Neural cell (in vitro differentiated cells): ENCODE data around the gene CNTNAP2. TPM values are rescaled to one million over a fixed set of nuclear protein-coding genes. Genes with fewer than 3 reads are reported as not detected.
"Not testable (repeated sequence)": the region's sequence is repeated elsewhere in the genome, so short reads cannot be mapped to it uniquely, and the experiment has no call there.

ENCODE experiments used
- H2AFZ ChIP-seq: fragments of 200-600, 300-800 bp; sonication (generic), shearing (Covaris generic); 2 replicates; pipeline ENCODE4 v1.6.0; 2014; ENCODE audit warnings: low read depth, mild to moderate bottlenecking, antibody characterized with exemption, low read length, moderate library complexity
- H3F3A ChIP-seq: fragments of 200-600 bp; shearing (Covaris generic); 2 replicates; pipeline ENCODE4 v1.6.1; 2016; ENCODE audit warnings: mild to moderate bottlenecking, moderate library complexity, mixed read lengths, antibody characterized with exemption, low read length; ENCODE audit not compliant: insufficient read depth, poor library complexity, severe bottlenecking
- H3K27ac ChIP-seq: fragments of 200-600, 300-800 bp; sonication (generic), shearing (Covaris generic); 2 replicates; pipeline ENCODE4 v1.5.1; 2014; ENCODE audit warnings: mild to moderate bottlenecking, low read length, moderate library complexity
- H3K27me3 ChIP-seq: fragments of 300-800, 200-600 bp; sonication (generic), shearing (Covaris generic); 2 replicates; pipeline ENCODE4 v1.6.0; 2014; ENCODE audit warnings: mild to moderate bottlenecking, low read depth, low read length, moderate library complexity; ENCODE audit not compliant: insufficient read depth
- H3K36me3 ChIP-seq: fragments of 300-800, 200-600 bp; sonication (generic), shearing (Covaris generic); 2 replicates; pipeline ENCODE4 v1.5.1; 2014; ENCODE audit warnings: mild to moderate bottlenecking, antibody characterized with exemption, low read length, moderate library complexity; ENCODE audit not compliant: insufficient read depth
- H3K4me2 ChIP-seq: fragments of 300-800, 200-600 bp; sonication (generic), shearing (Covaris generic); 2 replicates; pipeline ENCODE4 v1.6.0; 2014; ENCODE audit warnings: mild to moderate bottlenecking, low read length
- H3K4me3 ChIP-seq: fragments of 300-800, 200-600 bp; sonication (generic), shearing (Covaris generic); 2 replicates; pipeline ENCODE4 v1.5.1; 2014; ENCODE audit warnings: mild to moderate bottlenecking, low read length, moderate library complexity
- H3K79me2 ChIP-seq: fragments of 200-600 bp; shearing (Covaris generic); replicated peaks from 2 replicates; pipeline ENCODE4 v1.6.0; 2014; ENCODE audit warnings: mild to moderate bottlenecking, low read length, moderate library complexity; ENCODE audit not compliant: insufficient read depth
- H3K9ac ChIP-seq: fragments of 300-800, 200-600 bp; sonication (generic), shearing (Covaris generic); 2 replicates; pipeline ENCODE4 v1.6.1; 2016; ENCODE audit warnings: mild to moderate bottlenecking, low read length, mixed read lengths
- H3K9me2 ChIP-seq: fragments of 200-600 bp; shearing (Covaris generic); 2 replicates; pipeline ENCODE4 v1.6.1; 2016; ENCODE audit warnings: mild to moderate bottlenecking, low read length, mixed read lengths; ENCODE audit not compliant: insufficient read depth
- H3K9me3 ChIP-seq: fragments of 200-600, 300-800 bp; sonication (generic), shearing (Covaris generic); 2 replicates; pipeline ENCODE4 v1.6.1; 2016; ENCODE audit warnings: mild to moderate bottlenecking, mixed run types, low read length, moderate library complexity, mixed read lengths
- H4K20me1 ChIP-seq: fragments of 200-600 bp; shearing (Covaris generic); 2 replicates; pipeline ENCODE4 v1.6.1; 2016; ENCODE audit warnings: mild to moderate bottlenecking, mixed run types; ENCODE audit not compliant: insufficient read depth
- CTCF ChIP-seq: fragments of 450-650 bp; IDR thresholded peaks from 2 replicates; pipeline ENCODE4 v1.5.1; 2014; ENCODE audit warnings: antibody characterized with exemption, mild to moderate bottlenecking, moderate library complexity; ENCODE audit not compliant: poor library complexity, severe bottlenecking
- EP300 ChIP-seq: fragments of 450-650 bp; conservative IDR thresholded peaks from 2 replicates; pipeline ENCODE4 v1.6.1; 2014; ENCODE audit warnings: antibody characterized with exemption, mild to moderate bottlenecking, moderate library complexity; ENCODE audit not compliant: poor library complexity, severe bottlenecking
- EZH2 ChIP-seq: fragments of 200-600, 300-800 bp; shearing (Covaris generic), sonication (generic); IDR thresholded peaks from 2 replicates; pipeline ENCODE4 v1.6.1; 2014; ENCODE audit warnings: antibody characterized with exemption, low read length, borderline replicate concordance, mild to moderate bottlenecking; ENCODE audit not compliant: insufficient read depth, poor library complexity, severe bottlenecking
- MXI1 ChIP-seq: fragments of 450-650 bp; conservative IDR thresholded peaks from 2 replicates; pipeline ENCODE4 v1.6.1; 2014; ENCODE audit warnings: antibody characterized with exemption, mild to moderate bottlenecking; ENCODE audit not compliant: poor library complexity, severe bottlenecking
- POLR2AphosphoS5 ChIP-seq: IDR thresholded peaks from 2 replicates; pipeline ENCODE4 v1.6.1; 2012
- RAD21 ChIP-seq: fragments of 450-650 bp; conservative IDR thresholded peaks from 2 replicates; pipeline ENCODE4 v1.6.1; 2014; ENCODE audit warnings: antibody characterized with exemption, mild to moderate bottlenecking, moderate library complexity
- REST ChIP-seq: IDR thresholded peaks from 2 replicates; pipeline ENCODE4 v1.6.1; 2012; ENCODE audit warnings: borderline replicate concordance
- SMC3 ChIP-seq: fragments of 450-650 bp; conservative IDR thresholded peaks from 2 replicates; pipeline ENCODE4 v1.6.1; 2014; ENCODE audit warnings: antibody characterized with exemption, mild to moderate bottlenecking, moderate library complexity; ENCODE audit not compliant: poor library complexity
- TAF1 ChIP-seq: IDR thresholded peaks from 2 replicates; pipeline ENCODE4 v1.6.1; 2012; ENCODE audit warnings: low read depth
- polyA plus RNA-seq: library from polyadenylated mRNA; depleted of rRNA; stranded (reverse); fragments of >200 nt; gene quantifications from 2 replicates; pipeline ENCODE4 v1.2.3, GENCODE V29; 2014

Gene CNTNAP2
- polyA plus RNA-seq, 1 donor from 2014 or later: 276 TPM

- no peaks in the 10 kb centered on the region for H3K79me2 ChIP-seq
- H3K9me3 ChIP-seq: no peaks in the 10 kb centered on the region
- no peak overlapping the region for H3K27ac ChIP-seq
- H3F3A ChIP-seq: no peaks in the 10 kb centered on the region
- TF ChIP-seq POLR2AphosphoS5: no peak
- no peak for TF ChIP-seq EZH2
- no peaks in the 10 kb centered on the region for H3K9me2 ChIP-seq
- H3K4me3 ChIP-seq: no peak overlapping the region
- no peaks in the 10 kb centered on the region for H4K20me1 ChIP-seq
- H3K27me3 ChIP-seq: no peaks in the 10 kb centered on the region
- no peak overlapping the region for H3K4me2 ChIP-seq
- no peak overlapping the region for H2AFZ ChIP-seq
- no peak overlapping the region for H3K9ac ChIP-seq
- no peaks in the 10 kb centered on the region for H3K36me3 ChIP-seq
Observed at GRCh38 chr7:146235195-146235594, 118.6 kb downstream of the CNTNAP2 start.

- Histone ChIP-seq H3K79me2 (no peaks in the 10 kb centered on the region), H3K9me2 (no peaks in the 10 kb centered on the region), H3K36me3 (no peaks in the 10 kb centered on the region), H3K9ac (no peak overlapping the region), H2AFZ (no peak overlapping the region), H3K27me3 (no peaks in the 10 kb centered on the region), H3K4me3 (no peak overlapping the region), H3K4me2 (no peak overlapping the region), H3K27ac (no peak overlapping the region), H3K9me3 (no peaks in the 10 kb centered on the region), H4K20me1 (no peaks in the 10 kb centered on the region), H3F3A (no peaks in the 10 kb centered on the region)
- no peak for TF ChIP-seq POLR2AphosphoS5
- TF ChIP-seq MXI1: no peak
- no peak for TF ChIP-seq EP300
- no peak for TF ChIP-seq TAF1
- no peak for TF ChIP-seq SMC3
- TF ChIP-seq CTCF: no peak
- TF ChIP-seq REST: no peak
- TF ChIP-seq EZH2: no peak
- TF ChIP-seq RAD21: no peak
Observed at GRCh38 chr7:146242661-146243060, 126.1 kb downstream of the CNTNAP2 start.

- H2AFZ ChIP-seq, H3F3A ChIP-seq, H3K27me3 ChIP-seq, H3K27ac ChIP-seq, H3K9ac ChIP-seq, H4K20me1 ChIP-seq, H3K79me2 ChIP-seq, H3K9me2 ChIP-seq, H3K9me3 ChIP-seq, H3K4me3 ChIP-seq, H3K4me2 ChIP-seq, H3K36me3 ChIP-seq: not testable (repeated sequence)
Observed at GRCh38 chr7:146247991-146248390, 131.4 kb downstream of the CNTNAP2 start.

- H3K79me2 ChIP-seq, H3K9me3 ChIP-seq, H3K4me3 ChIP-seq, H3K9me2 ChIP-seq, H3K27me3 ChIP-seq, H4K20me1 ChIP-seq, H3K9ac ChIP-seq, H3F3A ChIP-seq, H2AFZ ChIP-seq, H3K36me3 ChIP-seq, H3K27ac ChIP-seq, H3K4me2 ChIP-seq: not testable (repeated sequence)
Observed at GRCh38 chr7:146248744-146249143, 132.1 kb downstream of the CNTNAP2 start.
